Measurements from ENCODE around the gene DNAH14.

DNAH14 gene

DNA sequence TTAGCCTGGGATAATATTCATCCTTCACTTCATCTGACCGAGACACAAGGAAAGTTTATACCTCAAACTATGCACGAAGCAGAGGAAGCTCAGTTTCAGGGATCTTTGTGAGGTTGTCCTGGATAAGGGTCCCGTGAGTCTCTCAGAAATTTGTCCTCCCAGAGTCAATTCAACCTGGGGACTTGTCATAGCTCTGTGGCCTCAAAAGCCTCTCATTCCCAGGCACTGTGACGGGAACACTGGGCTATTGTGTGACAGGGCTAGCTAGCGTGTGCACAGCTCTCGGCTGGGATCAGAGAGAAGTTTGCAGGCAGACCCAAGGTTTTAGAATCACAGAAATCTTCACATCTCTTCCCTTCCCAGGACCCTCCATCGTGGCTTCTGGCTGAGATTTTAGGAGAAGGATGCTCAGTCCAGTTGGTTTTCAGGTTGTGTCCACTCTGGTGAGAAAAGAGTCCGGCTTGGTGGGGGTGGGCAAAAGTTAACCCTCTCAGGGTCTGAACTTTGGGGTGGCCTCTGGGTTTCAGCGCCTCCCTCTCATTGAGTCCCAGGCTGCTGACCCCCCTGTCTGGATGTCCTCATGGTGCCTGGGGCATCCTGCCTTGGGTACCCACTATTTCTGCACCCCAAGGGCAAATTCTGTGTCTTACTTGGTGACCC, 518.8 kb downstream of the DNAH14 start:
- DNase-seq (ENCODE audit: low read depth, low spot score): no peak
